ENCODE measurements around the gene KIF22.
A peak's percentile ranks its signal among the peaks of the same experiment; 100 is the strongest.
"Not testable (repeated sequence)": the region's sequence is repeated elsewhere in the genome, so short reads cannot be mapped to it uniquely, and the experiment has no call there.

KIF22 gene

GRCh38 chr16:29777576-29778350, 12.8 kb upstream of the KIF22 start, which contains the start of gene ZG16:
ZG16 (plus strand) TSS chr16:29778256; CDS start chr16:29779267, 1,011 bp downstream.
- no peak for DNase-seq
- TF ChIP-seq POLR2A (IDR thresholded peaks at IDR 0.05; ENCODE audit: low read length) (no peak), GATA1 (IDR thresholded peaks at IDR 0.05; ENCODE audit: low read depth, low read length) (no peak)

- DNase-seq: no peak
- TF ChIP-seq POLR2A (IDR thresholded peaks at IDR 0.05; ENCODE audit: low read length): no peak
- TF ChIP-seq GATA1 (IDR thresholded peaks at IDR 0.05; ENCODE audit: low read depth, low read length): no peak
Measured at GRCh38 chr16:29779474-29779873, 11.1 kb upstream of the KIF22 start.

GRCh38 chr16:29783094-29783953, 7.2 kb upstream of the KIF22 start:
- DNase-seq: not testable (repeated sequence)

GRCh38 chr16:29784157-29784556, 6.4 kb upstream of the KIF22 start:
- TF ChIP-seq GATA1 (IDR thresholded peaks at IDR 0.05; ENCODE audit: low read depth, low read length) (no peak), POLR2A (IDR thresholded peaks at IDR 0.05; ENCODE audit: low read length) (no peak)
- no peak for DNase-seq

GRCh38 chr16:29784901-29785500, 5.5 kb upstream of the KIF22 start:
- no peak for TF ChIP-seq POLR2A (IDR thresholded peaks at IDR 0.05; ENCODE audit: low read length)
- TF ChIP-seq GATA1 (IDR thresholded peaks at IDR 0.05; ENCODE audit: low read depth, low read length): no peak
- peak; percentile 65 to 73 for DNase-seq

- not testable (repeated sequence) for DNase-seq
Measured at GRCh38 chr16:29787155-29787554, 3.4 kb upstream of the KIF22 start.

- TF ChIP-seq GATA1 (IDR thresholded peaks at IDR 0.05; ENCODE audit: low read depth, low read length): no peak
- no peak for DNase-seq
Measured at GRCh38 chr16:29789775-29790182, 772 bp upstream of the KIF22 start.

GRCh38 chr16:29790949-29791844, 646 bp downstream of the KIF22 start:
- no peak for TF ChIP-seq POLR2A (IDR thresholded peaks at IDR 0.05; ENCODE audit: low read length)
- TF ChIP-seq GATA1 (IDR thresholded peaks at IDR 0.05; ENCODE audit: low read depth, low read length): no peak
- DNase-seq: peak in 1 of 2 experiments; percentile 72

- no peak for TF ChIP-seq POLR2A (IDR thresholded peaks at IDR 0.05; ENCODE audit: low read length)
- TF ChIP-seq GATA1 (IDR thresholded peaks at IDR 0.05; ENCODE audit: low read depth, low read length): no peak
- no peak for DNase-seq
Measured at GRCh38 chr16:29791845-29792807, 1.6 kb downstream of the KIF22 start.

GRCh38 chr16:29793153-29793552, 2.6 kb downstream of the KIF22 start:
- DNase-seq: not testable (repeated sequence)

- TF ChIP-seq GATA1 (IDR thresholded peaks at IDR 0.05; ENCODE audit: low read depth, low read length): no peak
- TF ChIP-seq POLR2A (IDR thresholded peaks at IDR 0.05; ENCODE audit: low read length): no peak
- no peak for DNase-seq
Measured at GRCh38 chr16:29794231-29794710, 3.7 kb downstream of the KIF22 start.

- TF ChIP-seq GATA1 (IDR thresholded peaks at IDR 0.05; ENCODE audit: low read depth, low read length) (no peak), POLR2A (IDR thresholded peaks at IDR 0.05; ENCODE audit: low read length) (no peak)
Measured at GRCh38 chr16:29802416-29802935, 11.9 kb downstream of the KIF22 start.

More at GRCh38 chr16:29802416-29802935, 11.9 kb downstream of the KIF22 start:
- no peak for DNase-seq
